ENCODE results near the gene P2RX3.

DNA sequence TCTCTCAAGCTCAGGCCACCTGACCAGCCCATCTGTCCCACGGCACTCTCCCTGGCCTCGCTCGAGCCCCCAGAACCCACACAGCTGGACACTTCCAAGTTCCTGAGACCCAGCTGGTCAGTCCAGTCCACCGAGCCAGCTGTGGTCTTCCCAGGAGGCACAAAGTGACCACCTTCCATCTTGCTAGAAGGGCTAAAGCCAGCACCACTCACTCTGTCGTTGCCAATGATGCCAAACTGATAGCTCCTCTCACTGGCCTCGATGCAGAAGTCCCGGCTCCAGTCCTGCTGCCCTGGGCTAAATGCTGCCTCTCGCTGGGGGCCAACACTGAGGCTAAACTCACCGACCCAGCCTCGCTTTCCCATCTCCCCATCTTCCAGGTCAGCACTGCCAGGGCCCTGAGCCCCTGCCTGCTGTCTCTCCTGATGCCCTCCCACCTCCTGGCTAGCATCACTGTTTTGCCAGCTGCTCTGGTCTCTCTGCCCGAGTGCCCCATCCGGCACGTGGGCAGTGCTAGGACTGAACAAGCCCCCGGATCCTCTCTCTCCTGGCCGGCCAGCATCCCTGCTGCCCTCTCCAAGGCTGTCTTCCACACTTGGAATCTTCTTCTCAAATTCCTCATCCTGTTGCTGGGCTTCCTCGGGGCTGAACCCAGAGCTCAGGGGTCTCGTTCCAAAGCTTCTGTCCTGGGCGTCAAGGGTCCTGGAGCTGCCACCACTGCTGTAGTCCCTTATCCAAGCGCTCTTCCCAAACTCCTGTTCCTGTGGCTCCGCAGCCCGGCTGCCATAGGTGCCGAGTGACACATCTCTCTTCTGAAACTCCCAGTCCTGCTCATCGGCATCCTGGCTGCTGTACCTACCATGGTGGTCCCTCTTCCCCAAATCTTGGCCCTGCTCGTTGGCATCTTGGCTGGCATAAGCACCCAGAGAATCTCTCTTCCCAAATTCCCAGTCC lies 28.8 kb upstream of the P2RX3 start:
- TF ChIP-seq GATA2 (IDR thresholded peaks at IDR 0.05; ENCODE audit: low read depth, low read length): no peak
- no peak for TF ChIP-seq GATA3 (IDR thresholded peaks at IDR 0.05; ENCODE audit: low read depth, low read length)
